ENCODE measurements around the gene G0S2.

The G0S2 gene

DNA sequence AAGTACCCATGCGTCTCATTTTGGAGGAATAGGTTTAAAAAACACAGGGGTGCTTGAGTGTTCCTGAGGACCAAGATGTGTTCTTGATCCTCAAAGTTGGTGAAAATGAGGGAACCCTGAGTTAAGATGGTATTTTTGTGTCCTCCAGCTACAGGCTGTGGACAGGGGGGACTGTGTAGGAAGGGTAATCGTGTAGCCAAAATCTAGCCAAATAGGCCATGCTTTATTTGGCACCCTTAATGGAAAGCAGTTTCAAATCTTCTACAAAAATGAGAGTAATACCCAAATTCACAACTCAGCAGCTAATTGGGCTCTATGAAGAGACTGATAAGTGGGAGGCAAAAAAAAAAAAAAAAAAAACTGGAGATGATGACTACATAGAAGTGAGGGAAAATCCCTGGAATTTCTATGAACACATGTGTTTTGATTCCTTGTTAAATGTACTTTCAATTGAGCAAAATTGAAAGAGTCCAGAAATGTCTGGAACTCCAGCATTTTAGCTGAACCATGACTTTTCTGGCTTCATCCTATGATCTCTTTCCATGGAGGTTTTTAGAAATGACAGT lies 29.9 kb downstream of the G0S2 start:
- TF ChIP-seq, protein P1, sequence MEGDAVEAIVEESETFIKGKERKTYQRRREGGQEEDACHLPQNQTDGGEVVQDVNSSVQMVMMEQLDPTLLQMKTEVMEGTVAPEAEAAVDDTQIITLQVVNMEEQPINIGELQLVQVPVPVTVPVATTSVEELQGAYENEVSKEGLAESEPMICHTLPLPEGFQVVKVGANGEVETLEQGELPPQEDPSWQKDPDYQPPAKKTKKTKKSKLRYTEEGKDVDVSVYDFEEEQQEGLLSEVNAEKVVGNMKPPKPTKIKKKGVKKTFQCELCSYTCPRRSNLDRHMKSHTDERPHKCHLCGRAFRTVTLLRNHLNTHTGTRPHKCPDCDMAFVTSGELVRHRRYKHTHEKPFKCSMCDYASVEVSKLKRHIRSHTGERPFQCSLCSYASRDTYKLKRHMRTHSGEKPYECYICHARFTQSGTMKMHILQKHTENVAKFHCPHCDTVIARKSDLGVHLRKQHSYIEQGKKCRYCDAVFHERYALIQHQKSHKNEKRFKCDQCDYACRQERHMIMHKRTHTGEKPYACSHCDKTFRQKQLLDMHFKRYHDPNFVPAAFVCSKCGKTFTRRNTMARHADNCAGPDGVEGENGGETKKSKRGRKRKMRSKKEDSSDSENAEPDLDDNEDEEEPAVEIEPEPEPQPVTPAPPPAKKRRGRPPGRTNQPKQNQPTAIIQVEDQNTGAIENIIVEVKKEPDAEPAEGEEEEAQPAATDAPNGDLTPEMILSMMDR (IDR thresholded peaks at IDR 0.05; ENCODE audit: control insufficient read depth, extremely low read depth, insufficient read depth): no peak
- H3K4me3 ChIP-seq (ENCODE audit: low read depth, low read length): no peak overlapping the region
- DNase-seq (ENCODE audit: low read depth): no peak

DNA sequence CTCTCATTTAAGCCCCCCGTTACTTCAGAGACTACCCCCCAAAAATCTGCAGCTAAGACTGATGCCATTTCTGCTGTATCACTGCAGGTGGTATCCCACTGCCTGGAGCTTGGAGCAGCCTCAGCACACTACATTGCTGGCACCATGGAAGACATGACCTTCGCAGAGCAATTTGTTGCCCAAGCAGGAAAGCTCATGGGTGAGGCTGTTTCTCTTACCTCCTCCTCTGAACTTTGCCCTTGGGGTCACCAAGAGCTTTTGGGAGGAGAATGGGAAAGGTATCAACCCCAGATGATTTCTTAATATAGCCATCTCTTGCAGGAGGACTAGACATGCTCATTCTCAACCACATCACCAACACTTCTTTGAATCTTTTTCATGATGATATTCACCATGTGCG lies 31.4 kb downstream of the G0S2 start:
- no peak overlapping the region for H3K4me3 ChIP-seq (ENCODE audit: low read depth, low read length)
- TF ChIP-seq, protein P1 (IDR thresholded peaks at IDR 0.05; ENCODE audit: control insufficient read depth, extremely low read depth, insufficient read depth): no peak
- no peak for DNase-seq (ENCODE audit: low read depth)

DNA sequence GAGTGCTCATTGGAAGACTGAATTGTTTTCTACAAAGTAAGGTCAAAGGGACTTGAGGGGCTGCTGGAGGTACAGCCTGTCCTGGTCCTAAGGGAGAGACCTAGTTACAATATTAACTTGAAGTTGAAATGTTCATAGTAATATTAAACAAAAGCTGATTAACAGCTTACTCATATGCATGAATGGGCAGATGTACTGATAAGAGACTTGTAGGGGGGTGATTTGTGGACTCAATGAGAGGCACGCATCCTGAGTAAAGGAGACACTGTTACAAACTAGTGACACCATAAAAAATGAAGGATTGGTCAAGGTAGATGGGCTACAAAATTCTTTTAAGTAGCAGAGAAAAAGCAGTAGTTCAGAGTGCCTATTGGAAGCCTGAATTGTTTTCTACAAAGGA lies 32.1 kb downstream of the G0S2 start:
- TF ChIP-seq, protein P1 (IDR thresholded peaks at IDR 0.05; ENCODE audit: control insufficient read depth, extremely low read depth, insufficient read depth): no peak
- DNase-seq (ENCODE audit: low read depth): no peak
- no peak overlapping the region for H3K4me3 ChIP-seq (ENCODE audit: low read depth, low read length)

DNA sequence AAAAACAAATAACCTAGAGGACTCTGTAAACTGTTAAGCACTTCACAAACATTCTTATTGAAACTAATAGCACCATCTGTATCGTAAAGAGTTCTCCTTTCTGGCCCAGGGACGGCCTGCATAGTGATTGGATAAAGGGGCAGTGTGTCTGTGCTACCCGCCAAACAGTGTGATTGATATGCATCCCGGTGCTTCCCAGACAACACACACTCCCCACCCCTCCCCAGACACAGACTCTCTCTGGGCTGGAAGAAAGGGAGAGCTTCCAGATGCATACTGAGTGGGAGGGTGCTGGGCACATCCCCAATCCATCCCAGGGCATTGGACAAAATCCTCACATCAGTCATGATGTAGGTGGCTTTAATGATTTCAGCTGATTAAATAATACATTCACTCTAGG lies 33.1 kb downstream of the G0S2 start:
- DNase-seq (ENCODE audit: low read depth): no peak
- no peak overlapping the region for H3K4me3 ChIP-seq (ENCODE audit: low read depth, low read length)
- TF ChIP-seq, protein P1 (IDR thresholded peaks at IDR 0.05; ENCODE audit: control insufficient read depth, extremely low read depth, insufficient read depth): no peak

DNA sequence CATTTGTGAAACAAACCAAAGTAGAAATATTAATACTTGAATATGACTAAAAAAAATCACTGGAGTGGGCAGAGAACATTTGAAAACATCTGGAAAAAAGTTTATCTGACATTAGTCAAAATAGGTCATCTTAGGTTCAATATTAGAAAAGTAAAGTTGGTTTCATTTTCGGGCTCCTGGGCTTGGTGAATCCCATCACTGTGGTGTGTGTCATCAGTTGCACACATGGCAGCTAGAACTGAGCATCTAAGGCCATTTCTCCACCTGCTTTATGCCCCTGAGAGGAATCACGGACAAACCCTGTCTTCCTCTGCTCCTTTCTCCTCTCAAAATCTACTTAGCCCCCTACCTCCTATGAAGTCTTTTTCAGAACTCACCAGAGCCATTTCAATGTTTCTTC lies 34.9 kb downstream of the G0S2 start:
- TF ChIP-seq, protein P1 (IDR thresholded peaks at IDR 0.05; ENCODE audit: control insufficient read depth, extremely low read depth, insufficient read depth): no peak
- no peak for DNase-seq (ENCODE audit: low read depth)
- H3K4me3 ChIP-seq (ENCODE audit: low read depth, low read length): no peak overlapping the region

DNA sequence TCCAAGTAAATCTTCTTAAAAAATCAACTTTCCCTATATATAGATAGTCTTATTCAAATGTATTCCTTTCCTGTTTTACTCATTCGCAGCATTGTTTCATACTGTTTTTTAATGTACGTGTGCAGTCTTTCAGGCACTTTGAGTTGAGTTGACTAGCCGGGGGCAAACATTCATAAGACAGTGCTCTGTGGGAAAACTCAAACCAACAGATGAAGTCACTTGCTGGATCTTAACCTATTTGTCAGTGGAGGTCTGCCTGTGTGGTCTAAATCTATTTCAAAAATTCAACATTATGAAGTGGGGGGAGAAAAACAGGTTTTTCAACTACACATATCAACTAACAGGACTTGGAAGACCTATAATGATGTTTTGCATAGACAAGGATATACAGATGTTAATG lies 35.6 kb downstream of the G0S2 start:
- no peak for DNase-seq (ENCODE audit: low read depth)
- H3K4me3 ChIP-seq (ENCODE audit: low read depth, low read length): no peak overlapping the region
- TF ChIP-seq, protein P1 (IDR thresholded peaks at IDR 0.05; ENCODE audit: control insufficient read depth, extremely low read depth, insufficient read depth): no peak

DNA sequence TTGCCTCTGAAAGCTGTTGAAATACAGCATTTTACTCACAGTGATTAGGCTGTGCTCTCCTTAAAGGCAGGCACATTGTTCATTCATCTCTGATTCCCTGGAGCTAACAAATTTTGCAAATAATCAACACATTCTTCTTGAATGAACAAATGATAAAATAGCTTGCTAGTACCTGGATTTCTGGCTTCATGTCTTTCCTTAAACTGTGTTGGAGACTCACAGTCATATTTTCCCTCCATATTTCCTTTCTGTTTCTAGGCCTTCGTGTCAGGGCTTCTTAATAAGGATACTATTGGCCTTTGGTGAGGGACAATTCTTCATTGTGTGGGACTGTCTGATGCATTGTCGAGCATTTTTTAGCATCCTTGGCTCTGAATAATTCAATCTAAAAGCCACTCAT lies 39.1 kb downstream of the G0S2 start:
- DNase-seq (ENCODE audit: low read depth): no peak
- TF ChIP-seq, protein P1 (IDR thresholded peaks at IDR 0.05; ENCODE audit: control insufficient read depth, extremely low read depth, insufficient read depth): no peak

More for the DNA sequence above, 39.1 kb downstream of the G0S2 start:
- H3K4me3 ChIP-seq (ENCODE audit: low read depth, low read length): no peak overlapping the region
